ENCODE measurements around the gene RPAIN. TPM values are rescaled to one million over a fixed set of nuclear protein-coding genes. Genes with fewer than 3 reads are reported as not detected.

Gene RPAIN
- polyA plus RNA-seq, 3 donors, result 18.9 to 31.9 (median 20.5) TPM

- peak overlapping the region; percentile 66 for H3K9ac ChIP-seq (ENCODE audit: insufficient read depth, low read length, poor library complexity, severe bottlenecking)
- 13% methylated on average over 6 of the region's 8 CpGs for WGBS (ENCODE audit: insufficient coverage)
- H3K27ac Mint-ChIP-seq, result peak overlapping the region in 1 of 7 donors; percentile 25
- H3K9me3 Mint-ChIP-seq, result peaks cover 0 to 3% (median 0%) of the 10 kb centered on the region in 7 donors
- peaks cover 5 to 11% of the 10 kb centered on the region in 2 donors for H3K36me3 ChIP-seq (replicated peaks in 1 of 2; ENCODE audit: control insufficient read depth in 1 of 2, insufficient read depth in 2 of 2, low read length in 2 of 2)
- H3K27ac ChIP-seq (ENCODE audit: low read depth in 1 of 2, low read length in 2 of 2), result no peak overlapping the region
- peak overlapping the region; percentile 95 for H3K4me2 ChIP-seq (replicated peaks; ENCODE audit: extremely low read depth, low read length, poor library complexity, severe bottlenecking)
- H3K4me3 Mint-ChIP-seq, result peak overlapping the region; percentile 91 to 95
- H3K4me3 ChIP-seq (replicated peaks in 1 of 3; ENCODE audit: low read depth in 2 of 3, low read length in 3 of 3), result peak overlapping the region; percentile 67 to 94 (median 85)
- H3K27me3 Mint-ChIP-seq (ENCODE audit: low read depth in 3 of 3), result peaks cover 0 to 2% (median 0%) of the 10 kb centered on the region in 3 donors
- peaks cover 33 to 37% of the 10 kb centered on the region in 2 donors for H3K4me1 ChIP-seq (ENCODE audit: control insufficient read depth in 1 of 2, insufficient read depth in 2 of 2, low read length in 2 of 2)
- H3K9me3 ChIP-seq (replicated peaks in 1 of 2; ENCODE audit: control insufficient read depth in 1 of 2, insufficient read depth in 1 of 2, low read length in 2 of 2), result no peaks in the 10 kb centered on the region
- no peak for DNase-seq
- TF ChIP-seq CTCF (IDR thresholded peaks at IDR 0.05), result no peak
- H2AFZ ChIP-seq (ENCODE audit: insufficient read depth, low read depth, low read length, poor library complexity, severe bottlenecking), result peak overlapping the region; percentile 91
- H3K27me3 ChIP-seq (ENCODE audit: control insufficient read depth in 2 of 2, insufficient read depth in 2 of 2, low read length in 2 of 2), result no peaks in the 10 kb centered on the region
- H3K79me2 ChIP-seq (ENCODE audit: insufficient read depth, low read length), result peaks cover 53% of the 10 kb centered on the region
- intact Hi-C loops (cut with micrococcal nuclease), result no loop called here
- H3K4me1 Mint-ChIP-seq, result peaks cover 52% of the 10 kb centered on the region
- peaks cover 4% of the 10 kb centered on the region for H4K20me1 ChIP-seq (ENCODE audit: insufficient read depth, low read length)
- H3K36me3 Mint-ChIP-seq, result peaks cover 11 to 20% of the 10 kb centered on the region in 2 donors
Observed at GRCh38 chr17:5467416-5467815, 47.4 kb downstream of the RPAIN start.

- Histone ChIP-seq H3K27ac (ENCODE audit: low read depth in 1 of 2, low read length in 2 of 2) (peak overlapping the region in 1 of 2 donors; percentile 60), H3K9me3 (replicated peaks in 1 of 2; ENCODE audit: control insufficient read depth in 1 of 2, insufficient read depth in 1 of 2, low read length in 2 of 2) (no peaks in the 10 kb centered on the region), H3K4me3 (replicated peaks in 1 of 3; ENCODE audit: low read depth in 2 of 3, low read length in 3 of 3) (peak overlapping the region; percentile 67 to 94 (median 85)), H3K79me2 (ENCODE audit: insufficient read depth, low read length) (peaks cover 53% of the 10 kb centered on the region), H3K36me3 (replicated peaks in 1 of 2; ENCODE audit: control insufficient read depth in 1 of 2, insufficient read depth in 2 of 2, low read length in 2 of 2) (peaks cover 8 to 18% of the 10 kb centered on the region in 2 donors), H2AFZ (ENCODE audit: insufficient read depth, low read depth, low read length, poor library complexity, severe bottlenecking) (peak overlapping the region; percentile 91), H3K4me2 (replicated peaks; ENCODE audit: extremely low read depth, low read length, poor library complexity, severe bottlenecking) (peak overlapping the region; percentile 95), H3K27me3 (ENCODE audit: control insufficient read depth in 2 of 2, insufficient read depth in 2 of 2, low read length in 2 of 2) (no peaks in the 10 kb centered on the region), H4K20me1 (ENCODE audit: insufficient read depth, low read length) (peaks cover 4% of the 10 kb centered on the region), H3K4me1 (ENCODE audit: control insufficient read depth in 1 of 2, insufficient read depth in 2 of 2, low read length in 2 of 2) (peaks cover 27 to 30% of the 10 kb centered on the region in 2 donors), H3K9ac (ENCODE audit: insufficient read depth, low read length, poor library complexity, severe bottlenecking) (peak overlapping the region; percentile 66)
- Mint-ChIP-seq H3K4me3 (peak overlapping the region; percentile 91 to 95), H3K9me3 (peaks cover 0 to 3% (median 0%) of the 10 kb centered on the region in 7 donors), H3K36me3 (peaks cover 13 to 20% of the 10 kb centered on the region in 2 donors), H3K27me3 (ENCODE audit: low read depth in 3 of 3) (no peaks in the 10 kb centered on the region), H3K4me1 (peaks cover 45% of the 10 kb centered on the region), H3K27ac (peak overlapping the region; percentile 1 to 79 (median 53))
- no peak for TF ChIP-seq CTCF (IDR thresholded peaks at IDR 0.05)
- intact Hi-C loops (cut with micrococcal nuclease), result no loop called here
- DNase-seq, result no peak
- under 1% methylated on average over 17 of the region's 17 CpGs for WGBS (ENCODE audit: insufficient coverage)
Observed at GRCh38 chr17:5468075-5468473, 48.1 kb downstream of the RPAIN start.
